Esophagus (tissue), 2 donors: Measurements from ENCODE around the gene RPUSD2. TPM values are rescaled to one million over a fixed set of nuclear protein-coding genes. Genes with fewer than 3 reads are reported as not detected.
"Not testable (repeated sequence)": the region's sequence is repeated elsewhere in the genome, so short reads cannot be mapped to it uniquely, and the experiment has no call there.

Source experiments
- H3K27ac ChIP-seq, 2 donors: one replicate each; pipeline ENCODE4 v1.5.1; 2013; ENCODE audit warnings: low read depth in 2 of 2, mild to moderate bottlenecking in 2 of 2, inconsistent platforms in 1 of 2, low read length in 1 of 2, moderate library complexity in 1 of 2
- H3K27me3 ChIP-seq, 2 donors: one replicate each; pipeline ENCODE4 v1.6.1; 2013; ENCODE audit warnings: low read length in 2 of 2, control low read depth in 1 of 2, mild to moderate bottlenecking in 1 of 2; ENCODE audit not compliant: insufficient read depth in 2 of 2, control insufficient read depth in 1 of 2
- H3K36me3 ChIP-seq, 2 donors: one replicate each; pipeline ENCODE4 v1.6.1; 2013; ENCODE audit warnings: low read length in 1 of 2; ENCODE audit not compliant: control insufficient read depth in 2 of 2, insufficient read depth in 2 of 2
- H3K4me1 ChIP-seq, 2 donors: one replicate each; pipeline ENCODE4 v1.6.1; 2013; ENCODE audit warnings: low read length in 1 of 2; ENCODE audit not compliant: control insufficient read depth in 2 of 2, insufficient read depth in 2 of 2
- H3K4me3 ChIP-seq, 2 donors: one replicate each; pipeline ENCODE4 v1.5.1; 2013; ENCODE audit warnings: low read length in 2 of 2, mild to moderate bottlenecking in 2 of 2, low read depth in 1 of 2, moderate library complexity in 1 of 2
- H3K9me3 ChIP-seq, 2 donors: one replicate each; pipeline ENCODE4 v1.6.1; 2013; ENCODE audit warnings: mild to moderate bottlenecking in 2 of 2, low read depth in 1 of 2, low read length in 1 of 2, moderate library complexity in 1 of 2; ENCODE audit not compliant: control insufficient read depth in 2 of 2, insufficient read depth in 1 of 2
- WGBS, 2 donors: extraction: QIAGEN DNeasy Blood & Tissue Kit; methylation state at CpG; one replicate each; pipeline ENCODE4 v1.1.7; 2013; 5-methylcytosine and 5-hydroxymethylcytosine counted together
- polyA plus RNA-seq, 2 donors: library from polyadenylated mRNA; stranded (reverse); fragments of 200-250 nt; gene quantifications; one replicate each; pipeline ENCODE4 v1.2.3, GENCODE V29; 2013
- donor health status: healthy with polysubstance abuse.
- donor health status: Bipolar disorder and iron deficiency.

Gene RPUSD2
- polyA plus RNA-seq, 2 donors, result 5.0 to 7.3 TPM

GRCh38 chr15:40563426-40563825, 5.7 kb upstream of the RPUSD2 start:
- H3K4me1 ChIP-seq, result peaks cover 3 to 4% of the 10 kb centered on the region in 2 donors
- H3K4me3 ChIP-seq, result no peak overlapping the region
- H3K36me3 ChIP-seq, result peaks cover 0 to 2% of the 10 kb centered on the region in 2 donors
- no peaks in the 10 kb centered on the region for H3K27me3 ChIP-seq
- H3K27ac ChIP-seq, result no peak overlapping the region
- H3K9me3 ChIP-seq, result no peaks in the 10 kb centered on the region

- H3K36me3 ChIP-seq, result no peaks in the 10 kb centered on the region
- 0% methylated on average over 40 of the region's 40 CpGs for WGBS, 2 donors
- peaks cover 0 to 3% of the 10 kb centered on the region in 2 donors for H3K4me1 ChIP-seq
- H3K9me3 ChIP-seq, result no peaks in the 10 kb centered on the region
- H3K4me3 ChIP-seq, result peak within 1 kb of the TSS; percentile 83 to 95
- no peaks in the 10 kb centered on the region for H3K27me3 ChIP-seq
- H3K27ac ChIP-seq, result peak within 1 kb of the TSS; percentile 92 to 98
Observed at GRCh38 chr15:40564591-40565332, 4.3 kb upstream of the RPUSD2 start, which contains the start of gene CCDC32. Gene CCDC32 (minus strand): TSS chr15:40565042. CDS start chr15:40563015, 2,027 bp downstream.

DNA sequence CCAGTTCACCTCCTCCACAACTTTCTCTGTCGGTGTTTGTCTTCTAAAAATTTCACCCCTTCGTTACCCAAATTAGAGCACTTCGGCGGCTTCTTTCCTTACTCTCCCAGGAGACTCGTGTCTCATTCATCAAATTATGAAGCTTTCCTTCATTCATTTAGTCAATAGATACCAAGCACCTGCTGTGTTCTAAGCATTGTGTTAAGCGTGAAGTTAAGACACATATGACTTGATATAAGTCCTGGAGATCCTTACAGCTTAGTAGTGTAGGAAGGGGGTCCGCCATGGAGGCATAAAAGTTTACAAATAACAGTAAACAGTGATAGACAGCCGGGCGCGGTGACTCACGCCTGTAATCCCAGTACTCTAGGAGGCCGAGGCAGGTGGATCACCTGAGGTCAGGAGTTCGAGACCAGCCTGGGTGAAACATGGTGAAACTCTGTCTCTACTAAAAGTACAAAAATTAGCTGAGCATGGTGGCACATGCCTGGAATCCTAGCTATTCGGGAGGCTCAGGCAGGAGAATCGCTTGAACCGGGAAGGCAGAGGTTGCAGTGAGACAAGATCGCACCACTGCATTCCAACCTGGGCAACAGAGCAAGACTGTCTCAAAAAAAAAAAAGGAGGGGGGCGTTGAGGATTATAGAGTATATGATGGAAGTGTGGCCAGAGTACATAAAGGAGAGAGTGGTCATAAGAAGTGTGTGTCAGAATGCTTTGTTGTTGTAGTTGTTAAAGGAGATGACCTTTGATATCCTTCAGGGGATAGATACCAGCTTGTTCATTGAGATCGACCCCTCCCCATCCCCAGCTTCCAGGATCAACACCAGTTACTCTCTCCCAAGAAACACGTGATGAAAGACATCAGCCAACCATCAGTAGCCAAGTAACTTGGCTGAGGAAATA, 3.5 kb upstream of the RPUSD2 start:
- H3K27me3 ChIP-seq, result no peaks in the 10 kb centered on the region
- peaks cover 0 to 3% of the 10 kb centered on the region in 2 donors for H3K4me1 ChIP-seq
- H3K27ac ChIP-seq, result peak overlapping the region; percentile 60 to 73
- WGBS, 2 donors, result 36 to 40% methylated on average over 18 to 20 of the region's 20 CpGs
- no peaks in the 10 kb centered on the region for H3K9me3 ChIP-seq
- H3K4me3 ChIP-seq, result peak overlapping the region; percentile 83 to 95
- H3K36me3 ChIP-seq, result no peaks in the 10 kb centered on the region

DNA sequence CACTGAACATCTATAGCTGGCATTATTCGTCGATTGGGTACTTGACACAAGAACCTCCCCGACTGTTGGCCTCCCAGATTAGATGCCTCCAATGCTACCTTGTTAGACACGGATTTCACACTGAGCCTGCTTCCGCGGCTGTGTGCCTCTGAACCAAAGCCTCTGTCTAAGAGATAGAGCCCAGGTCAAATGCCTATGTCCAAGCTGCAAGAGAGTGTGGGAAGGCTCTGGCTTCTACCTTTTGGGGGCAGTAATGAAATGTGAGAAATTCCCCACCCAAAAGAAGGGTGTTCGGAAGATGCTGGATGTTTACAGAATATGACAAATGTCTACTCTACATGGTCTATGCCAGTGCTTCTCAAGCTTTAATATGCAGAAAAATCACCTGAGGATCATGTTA, 2.0 kb upstream of the RPUSD2 start:
- no peaks in the 10 kb centered on the region for H3K27me3 ChIP-seq
- H3K36me3 ChIP-seq, result peaks cover 0 to 3% of the 10 kb centered on the region in 2 donors
- 36 to 40% methylated on average over 7 of the region's 7 CpGs for WGBS, 2 donors
- H3K4me1 ChIP-seq, result peaks cover 0 to 3% of the 10 kb centered on the region in 2 donors
- no peak overlapping the region for H3K4me3 ChIP-seq
- H3K27ac ChIP-seq, result no peak overlapping the region
- H3K9me3 ChIP-seq, result no peaks in the 10 kb centered on the region

- H3K4me3 ChIP-seq, result no peak overlapping the region
- no peaks in the 10 kb centered on the region for H3K27me3 ChIP-seq
- no peak overlapping the region for H3K27ac ChIP-seq
- no peaks in the 10 kb centered on the region for H3K9me3 ChIP-seq
- H3K36me3 ChIP-seq, result peaks cover 10 to 12% of the 10 kb centered on the region in 2 donors
- no peaks in the 10 kb centered on the region for H3K4me1 ChIP-seq
Observed at GRCh38 chr15:40575113-40575512, 6.0 kb downstream of the RPUSD2 start.

DNA sequence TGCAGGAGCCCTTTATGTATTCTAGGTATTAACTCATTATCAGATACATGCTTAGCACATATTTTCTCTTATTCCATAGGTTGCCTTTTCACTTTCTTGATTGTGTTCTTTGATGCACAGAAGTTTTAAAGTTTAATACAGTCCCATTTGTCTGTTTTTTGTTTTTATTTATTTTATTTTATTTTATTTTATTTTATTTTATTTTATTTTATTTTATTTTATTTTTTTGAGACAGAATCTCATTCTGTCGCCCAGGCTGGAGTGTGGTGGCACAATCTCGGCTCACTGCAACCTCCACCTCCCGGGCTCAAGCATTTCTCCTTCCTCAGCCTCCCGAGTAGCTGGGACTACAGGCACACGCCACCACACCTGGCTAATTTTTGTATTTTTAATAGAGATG, 7.8 kb downstream of the RPUSD2 start:
- H3K4me3 ChIP-seq, H3K36me3 ChIP-seq, H3K27ac ChIP-seq, H3K27me3 ChIP-seq, H3K4me1 ChIP-seq, H3K9me3 ChIP-seq: not testable (repeated sequence)
- WGBS, 2 donors, result 98 to 99% methylated on average over 5 of the region's 5 CpGs

DNA sequence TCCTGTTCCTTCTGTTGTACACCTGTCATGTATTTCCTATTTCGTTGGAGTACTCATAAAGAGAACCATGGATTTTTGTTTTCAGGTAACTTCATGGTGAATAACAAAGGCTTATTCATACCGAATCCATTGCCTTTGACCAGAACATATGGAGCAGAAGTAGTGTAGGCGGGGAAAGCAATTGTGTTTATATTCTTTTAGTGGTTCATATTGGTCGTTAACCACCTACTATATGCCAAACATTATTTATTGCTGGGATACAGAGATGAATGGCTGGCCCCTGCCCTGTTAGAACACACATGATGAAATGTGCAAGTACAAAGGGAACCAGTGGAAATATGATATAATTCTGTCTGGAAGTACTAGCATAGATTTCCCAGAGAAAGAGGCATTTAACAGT, 9.8 kb downstream of the RPUSD2 start:
- no peak overlapping the region for H3K4me3 ChIP-seq
- no peaks in the 10 kb centered on the region for H3K4me1 ChIP-seq
- no peaks in the 10 kb centered on the region for H3K9me3 ChIP-seq
- WGBS, 2 donors, result 66 to 79% methylated on average over 4 of the region's 4 CpGs
- H3K27me3 ChIP-seq, result no peaks in the 10 kb centered on the region
- H3K36me3 ChIP-seq, result peaks cover 3% of the 10 kb centered on the region in 2 donors
- no peak overlapping the region for H3K27ac ChIP-seq

- WGBS, 2 donors, result 77 to 95% methylated on average over 2 of the region's 2 CpGs
Observed at GRCh38 chr15:40581796-40582195, 12.7 kb downstream of the RPUSD2 start.

DNA sequence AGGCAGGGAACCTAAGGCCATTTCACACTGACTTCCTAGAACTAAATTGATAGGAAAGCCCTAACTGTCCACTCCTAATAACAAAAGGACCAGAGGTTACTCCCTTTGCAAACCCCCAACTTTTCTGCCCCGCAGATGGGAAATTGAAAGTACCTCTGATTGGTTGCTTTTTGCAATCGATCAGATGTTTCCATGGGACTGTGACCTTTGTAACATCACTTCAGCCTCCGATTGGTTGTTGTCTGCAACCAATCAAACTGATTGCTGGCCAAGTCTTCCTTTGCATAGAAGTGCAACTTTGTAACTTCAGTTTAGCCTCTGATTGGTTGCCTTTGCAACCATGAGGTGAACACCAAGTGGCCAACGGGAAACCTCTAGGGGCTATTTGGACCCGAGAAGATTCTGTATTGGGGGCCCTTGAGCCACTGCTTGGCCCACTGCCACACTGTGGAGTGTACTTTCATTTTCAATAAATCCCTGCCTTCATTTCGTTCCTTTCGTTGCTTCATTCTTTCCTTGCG, 13.7 kb downstream of the RPUSD2 start:
- Histone ChIP-seq H3K4me3 (peak overlapping the region in 1 of 2 donors; percentile 9), H3K36me3 (no peaks in the 10 kb centered on the region), H3K27me3 (no peaks in the 10 kb centered on the region), H3K27ac (no peak overlapping the region), H3K9me3 (no peaks in the 10 kb centered on the region), H3K4me1 (no peaks in the 10 kb centered on the region)
- WGBS, 2 donors, result 52 to 67% methylated on average over 8 of the region's 8 CpGs

More at GRCh38 chr15:40581796-40582195, 12.7 kb downstream of the RPUSD2 start:
- H3K4me3 ChIP-seq, H3K27me3 ChIP-seq, H3K27ac ChIP-seq, H3K4me1 ChIP-seq, H3K36me3 ChIP-seq, H3K9me3 ChIP-seq: not testable (repeated sequence)
